AG08395 (cell line): ENCODE results near the gene MLLT3.
"Not testable (repeated sequence)": the region's sequence is repeated elsewhere in the genome, so short reads cannot be mapped to it uniquely, and the experiment has no call there.

ENCODE experiments used
- DNase-seq: peaks from one replicate; pipeline ENCODE4 v3.0.0; 2012; ENCODE audit warnings: mixed read lengths, low spot score

MLLT3 gene

DNA sequence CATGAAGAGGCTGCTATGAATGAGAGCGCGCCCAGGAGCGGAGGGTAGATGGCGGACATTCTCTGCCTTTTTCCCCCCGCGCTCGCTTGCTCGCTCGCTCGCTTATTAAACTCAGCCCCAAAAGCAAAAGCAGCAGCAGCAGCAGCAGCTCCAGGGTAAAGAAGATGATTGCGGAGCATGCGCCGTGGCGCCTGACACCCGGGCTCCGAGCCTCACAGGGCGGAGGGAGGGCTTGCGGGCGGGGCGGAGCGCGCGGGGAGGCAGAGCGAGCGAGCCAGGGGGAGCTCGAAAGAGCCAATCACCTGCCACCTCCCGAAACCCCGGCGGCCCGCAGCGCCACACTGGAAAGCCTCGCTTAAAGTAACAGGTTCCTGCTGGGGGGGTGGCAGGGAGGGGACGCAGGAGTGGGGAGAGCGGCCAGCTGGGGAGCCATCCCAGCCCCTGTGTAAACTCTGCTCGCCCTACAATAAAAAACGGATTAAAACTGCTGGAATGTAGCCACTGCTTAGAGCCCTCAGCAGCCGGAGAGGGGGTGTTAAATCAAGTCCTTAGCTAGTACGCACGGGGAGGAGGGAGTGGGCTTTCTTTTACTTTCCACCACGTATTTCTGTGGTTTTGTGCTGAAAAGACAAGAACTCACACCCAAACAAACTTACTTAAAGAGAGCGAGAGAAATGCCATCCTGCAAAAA, at the start of gene MLLT3:
Gene MLLT3, minus strand, starts transcription at position 170 of the 691 bp plus-strand sequence.
- peak; percentile 99 for DNase-seq

GRCh38 chr9:20671635-20672034, 49.3 kb upstream of the MLLT3 start:
- no peak for DNase-seq

GRCh38 chr9:20670395-20670794, 48.1 kb upstream of the MLLT3 start:
- DNase-seq: no peak

DNA sequence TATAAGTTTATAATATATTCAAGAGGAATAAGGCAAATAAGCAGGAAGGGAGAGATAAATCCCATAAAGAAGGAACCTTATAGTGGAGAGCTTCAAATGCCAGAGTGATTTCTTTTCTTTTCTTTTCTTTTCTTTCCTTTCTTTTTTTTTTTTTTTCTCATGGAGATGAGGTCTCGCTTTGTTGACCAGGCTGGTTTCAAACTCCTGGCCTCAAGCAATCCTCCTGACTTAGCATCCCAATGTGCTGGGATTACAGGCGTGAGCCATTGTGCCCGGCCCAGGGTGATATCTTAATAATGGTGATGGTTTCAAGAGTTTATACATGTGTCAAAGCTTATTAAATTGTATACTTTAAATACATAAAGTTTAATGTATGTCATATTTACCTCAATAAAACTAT, 42.2 kb upstream of the MLLT3 start:
- DNase-seq: no peak

- no peak for DNase-seq
Observed at GRCh38 chr9:20663133-20663532, 40.8 kb upstream of the MLLT3 start.

DNA sequence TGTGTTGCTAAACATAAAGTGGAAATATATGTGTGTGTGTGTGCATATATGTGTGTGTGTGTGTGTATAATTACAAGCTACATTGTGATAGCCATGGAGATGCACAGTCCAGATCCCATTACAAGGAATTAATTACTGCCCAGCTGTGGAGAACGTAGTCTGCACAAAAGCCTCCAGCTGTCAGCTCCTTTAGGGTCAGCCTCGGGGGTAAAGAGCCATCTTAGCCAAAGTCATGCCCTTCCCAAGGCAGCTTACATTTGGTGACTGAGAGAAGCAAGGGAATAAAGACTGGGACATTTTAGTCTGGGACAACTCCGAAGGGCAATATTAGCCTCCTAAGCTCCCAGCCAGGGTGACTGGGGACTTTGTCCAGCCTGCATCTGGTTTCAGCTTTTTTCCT, 39.9 kb upstream of the MLLT3 start:
- no peak for DNase-seq

DNA sequence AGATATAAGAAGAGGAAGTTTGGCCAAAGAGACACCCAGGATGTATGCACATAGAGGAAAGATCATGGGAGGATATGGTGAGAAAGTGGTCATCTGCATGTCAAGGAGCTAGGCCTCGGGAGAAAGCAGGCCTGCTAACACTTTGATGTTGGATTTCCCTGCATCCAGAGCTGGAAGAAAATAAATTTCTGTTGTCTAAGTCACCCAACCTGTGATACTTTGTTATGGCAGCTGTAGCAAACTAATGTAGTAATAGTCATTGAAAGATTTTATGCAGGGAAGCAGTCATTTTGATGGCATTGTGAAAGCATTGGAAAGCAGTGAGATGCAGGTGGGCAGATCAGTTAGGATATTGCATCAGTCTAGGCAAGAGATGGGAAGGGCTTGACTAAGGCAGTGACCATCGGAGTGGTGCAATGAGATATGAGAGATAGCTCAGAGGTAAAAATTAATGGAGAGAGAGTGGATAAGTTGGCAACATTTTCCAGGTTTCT, 37.2 kb upstream of the MLLT3 start:
- no peak for DNase-seq

DNA sequence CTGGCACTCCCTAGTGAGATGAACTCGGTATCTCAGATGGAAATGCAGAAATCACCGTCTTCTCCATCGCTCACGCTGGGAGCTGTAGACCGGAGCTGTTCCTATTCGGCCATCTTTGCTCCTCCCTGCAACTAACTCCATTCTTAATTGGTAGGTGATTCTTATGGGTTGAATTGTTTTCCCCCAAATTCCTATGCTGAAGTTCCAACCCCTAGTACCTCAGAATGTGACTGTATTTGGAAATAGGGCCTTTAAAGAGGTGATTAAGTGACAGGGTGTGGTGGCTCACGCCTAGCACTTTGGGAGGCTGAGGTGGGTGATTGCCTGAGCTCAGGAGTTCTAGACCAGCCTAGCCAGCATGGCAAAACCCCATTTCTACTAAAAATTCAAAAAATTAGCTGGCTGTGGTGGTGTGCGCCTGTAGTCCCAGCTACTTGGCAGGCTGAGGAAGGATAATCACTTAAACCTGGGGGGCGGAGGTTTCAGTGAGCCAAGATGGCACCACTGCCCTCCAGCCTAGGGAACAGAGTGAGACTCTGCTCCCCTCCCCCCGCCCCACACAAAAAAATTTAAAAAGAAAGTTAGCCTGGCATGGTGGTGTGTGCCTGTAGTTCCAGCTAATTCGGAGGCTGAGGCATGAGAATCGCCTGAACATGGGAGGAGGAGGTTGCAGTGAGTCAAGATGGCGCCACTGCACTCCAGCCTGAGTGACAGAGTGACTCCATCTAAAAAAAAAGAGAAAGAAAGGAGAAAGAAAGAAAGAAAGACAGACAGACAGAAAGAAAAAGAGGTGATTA, 36.6 kb upstream of the MLLT3 start:
- no peak for DNase-seq

DNA sequence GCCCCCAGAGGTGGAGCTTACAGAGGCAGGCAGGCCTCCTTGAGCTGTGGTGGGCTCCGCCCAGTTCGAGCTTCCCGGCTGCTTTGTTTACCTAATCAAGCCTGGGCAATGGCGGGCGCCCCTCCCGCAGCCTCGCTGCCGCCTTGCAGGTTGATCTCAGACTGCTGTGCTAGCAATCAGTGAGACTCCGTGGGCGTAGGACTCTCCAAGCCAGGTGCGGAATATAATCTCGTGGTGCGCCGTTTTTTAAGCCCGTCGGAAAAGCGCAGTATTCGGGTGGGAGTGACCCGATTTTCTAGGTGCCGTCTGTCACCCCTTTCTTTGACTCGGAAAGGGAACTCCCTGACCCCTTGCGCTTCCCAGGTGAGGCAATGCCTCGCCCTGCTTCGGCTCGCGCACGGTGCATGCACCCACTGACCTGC, 36.0 kb upstream of the MLLT3 start:
- not testable (repeated sequence) for DNase-seq

DNA sequence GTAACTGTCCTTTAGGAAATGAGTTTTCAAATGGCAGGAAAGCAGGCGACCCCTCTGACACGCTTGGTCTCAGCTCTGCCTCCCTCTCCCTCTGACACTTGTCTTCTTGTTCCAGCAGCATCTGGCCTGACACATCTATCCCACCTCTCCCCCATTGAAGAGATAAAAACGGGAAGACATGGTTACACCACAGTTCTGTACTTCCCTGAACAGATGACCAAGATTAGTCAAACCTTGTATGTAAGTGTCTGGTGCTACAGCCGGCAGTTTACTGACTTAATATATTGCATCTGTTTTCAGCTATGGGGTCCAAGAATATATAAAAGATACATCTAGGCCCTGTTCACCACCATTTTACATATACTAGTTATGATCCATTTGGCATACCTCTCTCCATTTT, 29.6 kb upstream of the MLLT3 start:
- no peak for DNase-seq

DNA sequence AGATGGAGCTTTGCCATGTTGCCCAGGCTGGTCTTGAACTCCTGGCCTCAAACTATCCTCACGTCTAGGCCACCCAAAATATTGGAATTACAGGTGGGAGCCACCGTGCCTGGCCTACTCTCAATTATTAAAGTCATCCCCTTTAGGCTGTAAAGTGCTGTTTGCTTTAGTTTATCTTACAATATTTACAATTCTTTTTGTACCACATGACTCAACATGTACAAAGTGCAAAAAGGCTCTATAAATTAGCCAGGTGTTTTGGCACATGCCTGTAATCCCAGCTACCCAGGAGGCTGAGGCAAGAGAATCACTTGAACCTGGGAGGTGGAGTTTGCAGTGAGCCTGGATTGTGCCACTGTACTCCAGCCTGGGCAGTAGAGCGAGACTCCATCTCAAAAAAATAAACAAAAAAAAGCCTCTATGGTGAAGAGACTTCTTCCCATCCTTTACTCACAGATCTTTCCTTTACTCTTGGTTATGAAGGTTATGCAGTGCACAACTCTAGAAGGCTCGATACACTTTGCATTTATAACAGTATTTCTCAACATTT, 28.5 kb upstream of the MLLT3 start:
- no peak for DNase-seq

- no peak for DNase-seq
Observed at GRCh38 chr9:20650313-20650712, 28.0 kb upstream of the MLLT3 start.

GRCh38 chr9:20649381-20649780, 27.1 kb upstream of the MLLT3 start:
- no peak for DNase-seq

GRCh38 chr9:20646656-20647055, 24.4 kb upstream of the MLLT3 start:
- DNase-seq: no peak

- no peak for DNase-seq
Observed at GRCh38 chr9:20643660-20644059, 21.4 kb upstream of the MLLT3 start.

DNA sequence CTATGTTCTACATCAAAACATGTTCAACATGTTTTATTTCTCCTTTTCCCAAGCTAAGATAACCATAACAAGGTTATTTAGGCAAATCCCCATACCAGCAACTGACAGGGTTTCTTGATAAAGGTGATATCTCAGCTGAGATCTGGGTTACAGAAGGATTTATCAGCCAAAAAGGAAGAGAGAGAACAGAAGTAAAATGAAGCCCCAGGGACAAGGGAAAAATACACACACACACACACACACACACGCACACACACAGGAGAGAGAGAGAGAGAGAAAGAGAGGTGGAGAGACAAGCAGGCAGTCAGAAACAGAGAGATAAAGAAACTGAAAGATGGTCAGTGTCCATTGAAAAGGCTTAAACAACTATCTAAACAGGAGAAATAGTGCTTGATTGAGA, 19.7 kb upstream of the MLLT3 start:
- DNase-seq: no peak

DNA sequence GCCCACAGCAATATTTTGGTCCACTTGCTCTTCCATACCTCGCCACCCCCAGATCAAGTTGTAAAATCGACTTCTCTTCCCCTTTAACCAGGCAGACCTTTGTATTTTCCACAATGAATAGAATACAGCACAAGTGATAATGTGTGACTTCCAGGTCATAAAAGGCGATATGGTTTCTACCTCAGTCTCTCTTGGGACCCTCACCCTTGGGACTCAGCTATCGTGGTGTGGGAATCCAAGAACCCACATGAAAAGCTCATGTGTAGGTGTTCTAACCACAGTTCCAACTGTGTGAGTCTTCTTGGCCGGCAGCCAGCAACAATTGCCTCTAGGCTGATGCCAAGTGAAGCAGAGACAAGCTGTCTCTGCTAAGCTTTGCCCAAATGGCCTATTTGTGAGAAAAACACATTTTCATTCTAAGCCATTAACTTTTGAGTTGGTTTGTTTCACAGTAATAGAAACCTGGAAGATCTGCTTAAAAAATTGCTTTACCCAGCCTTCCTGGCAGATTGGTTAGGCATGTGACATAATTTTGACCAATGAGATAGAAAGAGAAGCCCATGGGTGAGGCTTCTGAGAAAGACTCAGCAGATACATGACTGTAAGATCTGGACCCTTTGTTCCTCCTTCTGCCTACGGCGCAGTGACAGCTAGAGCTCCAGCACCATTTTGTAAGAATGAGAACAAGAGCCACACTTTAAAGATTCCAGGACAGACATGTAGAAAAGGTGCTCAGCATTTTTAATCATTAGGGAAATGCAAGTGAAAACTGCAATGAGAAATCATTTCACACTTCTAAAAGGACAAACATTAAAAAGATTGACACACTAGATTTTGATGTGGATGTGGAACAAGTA, 18.3 kb upstream of the MLLT3 start:
- no peak for DNase-seq

- no peak for DNase-seq
Observed at GRCh38 chr9:20636888-20637440, 14.7 kb upstream of the MLLT3 start.

- DNase-seq: no peak
Observed at GRCh38 chr9:20634895-20635294, 12.6 kb upstream of the MLLT3 start.

DNA sequence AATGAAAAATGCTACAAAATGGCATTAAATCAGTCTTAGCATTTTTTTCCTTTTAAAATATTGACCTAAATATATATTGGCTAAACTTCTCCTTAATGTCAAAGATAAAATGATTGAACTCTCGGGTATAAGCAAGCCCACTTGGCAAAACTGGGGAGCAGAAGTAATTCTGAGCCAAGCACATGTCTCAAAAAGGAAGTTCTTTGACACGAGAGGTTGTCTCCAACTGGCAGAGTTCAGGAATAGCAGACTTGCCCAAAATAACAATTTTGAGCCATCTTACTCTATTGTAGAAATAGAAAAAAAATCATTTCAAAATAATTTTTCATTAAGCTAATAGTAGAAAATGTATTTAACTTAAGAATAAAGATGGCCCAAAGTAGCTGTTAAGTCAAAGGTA, 10.4 kb upstream of the MLLT3 start:
- DNase-seq: no peak

DNA sequence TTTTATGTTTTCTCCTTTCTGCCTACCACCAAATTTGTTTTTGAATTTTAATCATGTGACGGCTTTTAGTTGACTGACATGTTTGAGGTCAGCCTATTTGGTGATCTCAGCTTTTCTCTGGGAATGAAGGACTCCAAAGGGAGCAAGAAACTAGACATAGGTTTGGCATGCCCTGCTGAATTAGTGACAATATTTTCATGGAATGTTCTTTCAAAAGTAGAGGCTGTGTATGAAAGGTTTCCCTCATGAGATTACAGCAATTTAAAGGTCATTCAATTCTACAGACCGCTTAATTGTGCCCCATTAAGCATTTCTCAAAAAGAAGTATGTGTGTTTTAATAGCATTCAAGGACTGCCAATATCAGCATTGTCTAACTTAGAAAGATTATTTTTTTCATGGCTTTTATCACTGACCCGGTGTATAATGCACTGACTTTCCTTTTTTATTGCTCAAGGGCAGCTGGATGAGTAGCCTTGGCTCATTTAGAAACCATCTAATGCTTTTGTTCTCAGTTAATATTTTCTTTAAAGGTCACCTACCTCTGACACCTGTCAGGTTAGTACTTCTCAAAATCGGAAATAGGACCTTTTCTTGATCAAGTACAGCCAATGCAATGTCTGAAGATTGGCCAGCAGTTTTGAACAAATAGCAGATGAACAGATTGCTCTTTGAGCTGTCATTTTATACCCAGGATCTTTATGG, 8.1 kb upstream of the MLLT3 start:
- no peak for DNase-seq
